PC-9 (cell line): ENCODE measurements around the gene TM9SF2. TPM values are rescaled to one million over a fixed set of nuclear protein-coding genes. Genes with fewer than 3 reads are reported as not detected.
A peak's percentile ranks its signal among the peaks of the same experiment; 100 is the strongest.

Source experiments
- BruUV-seq: library from RNA; stranded (reverse); fragments of 400-500 nt; replicated peaks from 2 replicates; lab custom pipeline; 2021; lab: Mats Ljungman, UMichigan
- CTCF ChIA-PET: fragments of 300-600 bp; sonication (Branson Sonifier 250); formaldehyde crosslinking; loops from one replicate; lab custom pipeline; 2022; ENCODE audit warnings: antibody characterized with exemption; lab: Charles Lee
- POLR2A ChIA-PET: fragments of 300-600 bp; sonication (Branson Sonifier 250); formaldehyde crosslinking; loops from one replicate; lab custom pipeline; 2022; ENCODE audit warnings: antibody characterized with exemption; ENCODE audit not compliant: unreplicated experiment; lab: Charles Lee
- DNase-seq, 2 experiments: peaks; one replicate each; pipeline versions ENCODE4 v3.0.0 to v3.0.0-alpha.2; 2015 to 2022; ENCODE audit warnings: mixed read lengths in 1 of 2
- H2AFZ ChIP-seq: fragments of 200-600 bp; sonication (generic); 2 replicates; pipeline ENCODE4 v1.8.1; 2017; ENCODE audit warnings: antibody characterized with exemption
- H3F3A ChIP-seq: fragments of 200-600 bp; sonication (generic); 2 replicates; pipeline ENCODE4 v1.8.1; 2017; ENCODE audit warnings: antibody characterized with exemption, mild to moderate bottlenecking, low read depth; ENCODE audit not compliant: insufficient read depth
- H3K27ac ChIP-seq: fragments of 200-600 bp; sonication (generic); 2 replicates; pipeline ENCODE4 v1.6.1; 2016; ENCODE audit warnings: mixed run types
- H3K27me3 ChIP-seq: fragments of 200-600 bp; sonication (generic); 2 replicates; pipeline ENCODE4 v1.6.1; 2016; ENCODE audit warnings: low read depth, mixed run types; ENCODE audit not compliant: insufficient read depth
- H3K36me3 ChIP-seq: fragments of 200-600 bp; sonication (generic); 2 replicates; pipeline ENCODE4 v1.6.1; 2016; ENCODE audit warnings: low read depth, mixed run types
- H3K4me1 ChIP-seq: fragments of 200-600 bp; sonication (generic); replicated peaks from 2 replicates; pipeline ENCODE4 v1.6.1; 2016; ENCODE audit warnings: mixed run types; ENCODE audit not compliant: insufficient read depth
- H3K4me2 ChIP-seq: fragments of 200-600 bp; sonication (generic); 2 replicates; pipeline ENCODE4 v1.6.1; 2017; ENCODE audit warnings: mixed run types
- H3K4me3 ChIP-seq: fragments of 200-600 bp; sonication (generic); 2 replicates; pipeline ENCODE4 v1.6.1; 2016; ENCODE audit warnings: mixed run types
- H3K79me2 ChIP-seq: fragments of 200-600 bp; sonication (generic); 2 replicates; pipeline ENCODE4 v1.6.1; 2017; ENCODE audit warnings: low read depth, mixed run types
- H3K9me2 ChIP-seq: fragments of 200-600 bp; sonication (generic); 2 replicates; pipeline ENCODE4 v1.8.1; 2017; ENCODE audit warnings: mild to moderate bottlenecking; ENCODE audit not compliant: insufficient read depth
- H3K9me3 ChIP-seq: fragments of 200-600 bp; sonication (generic); 2 replicates; pipeline ENCODE4 v1.8.1; 2016; ENCODE audit warnings: low read depth; ENCODE audit not compliant: insufficient read depth
- H4K20me1 ChIP-seq: fragments of 200-600 bp; sonication (generic); 2 replicates; pipeline ENCODE4 v1.8.1; 2017; ENCODE audit not compliant: insufficient read depth
- EZH2 ChIP-seq: fragments of 200-600 bp; sonication (generic); IDR thresholded peaks from 2 replicates; pipeline ENCODE4 v1.8.0; 2017; ENCODE audit warnings: antibody characterized with exemption, low read depth
- intact Hi-C: fragments of 100-400 bp; cut with micrococcal nuclease; formaldehyde crosslinking; loops from one replicate; pipeline ENCODE4 v1.10.0; 2022; ENCODE audit not compliant: unreplicated experiment
- total RNA-seq: library from RNA; stranded (reverse); gene quantifications from 2 replicates; pipeline ENCODE4 v1.2.3, GENCODE V29; 2021
- TF ChIP-seq, protein P1 (sequence below): fragments of 200-600 bp; sonication (generic); conservative IDR thresholded peaks from 2 replicates; pipeline ENCODE4 v1.6.1; 2017; ENCODE audit warnings: mixed run types, antibody characterized with exemption, mild to moderate bottlenecking, moderate library complexity

The TM9SF2 gene
- total RNA-seq, 1 experiment from 2014 or later, result 87.0 TPM

DNA sequence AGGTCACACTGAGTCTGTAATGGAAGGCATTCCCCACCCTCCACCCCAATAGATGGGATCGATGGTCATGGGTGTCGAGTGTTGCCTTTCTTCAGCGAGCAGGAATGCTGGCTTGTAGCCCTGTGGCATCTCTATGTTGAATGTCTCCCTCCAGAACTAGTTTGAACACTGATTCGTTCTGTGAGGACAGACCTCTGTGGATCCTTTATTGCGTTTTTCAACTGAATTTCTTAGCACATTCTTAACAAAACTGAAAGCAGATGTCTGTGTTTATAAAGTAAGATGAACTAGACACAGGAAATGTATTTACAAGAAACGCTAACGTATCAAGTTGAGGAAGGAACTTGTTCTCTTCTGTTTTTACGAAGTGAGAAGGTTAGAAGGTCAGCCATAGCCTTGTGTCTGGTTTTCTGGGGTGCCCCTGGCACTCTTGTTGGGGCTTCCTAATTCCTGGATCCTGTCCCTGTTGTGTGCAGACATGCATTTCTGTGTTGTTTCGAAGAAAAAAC, 36.8 kb upstream of the TM9SF2 start:
- H3K4me1 ChIP-seq, result peaks cover 26% of the 10 kb centered on the region
- no peaks in the 10 kb centered on the region for H3K27me3 ChIP-seq
- no peak overlapping the region for H2AFZ ChIP-seq
- no peaks in the 10 kb centered on the region for H3K9me2 ChIP-seq
- H3K4me2 ChIP-seq, result no peak overlapping the region
- peaks cover 18% of the 10 kb centered on the region for H3F3A ChIP-seq
- ChIA-PET CTCF (interaction anchor here (0.6 kb wide), 1 partner anchor 37 kb away, joined by 3 read pairs; the partner anchor contains the start of gene TM9SF2), POLR2A (no interaction called here)
- H3K9me3 ChIP-seq, result no peaks in the 10 kb centered on the region
- no peak overlapping the region for H3K4me3 ChIP-seq
- no TSS peak for BruUV-seq
- TF ChIP-seq EZH2, result no peak
- TF ChIP-seq, protein P1, sequence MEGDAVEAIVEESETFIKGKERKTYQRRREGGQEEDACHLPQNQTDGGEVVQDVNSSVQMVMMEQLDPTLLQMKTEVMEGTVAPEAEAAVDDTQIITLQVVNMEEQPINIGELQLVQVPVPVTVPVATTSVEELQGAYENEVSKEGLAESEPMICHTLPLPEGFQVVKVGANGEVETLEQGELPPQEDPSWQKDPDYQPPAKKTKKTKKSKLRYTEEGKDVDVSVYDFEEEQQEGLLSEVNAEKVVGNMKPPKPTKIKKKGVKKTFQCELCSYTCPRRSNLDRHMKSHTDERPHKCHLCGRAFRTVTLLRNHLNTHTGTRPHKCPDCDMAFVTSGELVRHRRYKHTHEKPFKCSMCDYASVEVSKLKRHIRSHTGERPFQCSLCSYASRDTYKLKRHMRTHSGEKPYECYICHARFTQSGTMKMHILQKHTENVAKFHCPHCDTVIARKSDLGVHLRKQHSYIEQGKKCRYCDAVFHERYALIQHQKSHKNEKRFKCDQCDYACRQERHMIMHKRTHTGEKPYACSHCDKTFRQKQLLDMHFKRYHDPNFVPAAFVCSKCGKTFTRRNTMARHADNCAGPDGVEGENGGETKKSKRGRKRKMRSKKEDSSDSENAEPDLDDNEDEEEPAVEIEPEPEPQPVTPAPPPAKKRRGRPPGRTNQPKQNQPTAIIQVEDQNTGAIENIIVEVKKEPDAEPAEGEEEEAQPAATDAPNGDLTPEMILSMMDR, result no peak
- intact Hi-C loops, result no loop called here
- no peak for DNase-seq
- H3K36me3 ChIP-seq, result no peaks in the 10 kb centered on the region
- no peak overlapping the region for H3K27ac ChIP-seq
- no peaks in the 10 kb centered on the region for H3K79me2 ChIP-seq
- no peaks in the 10 kb centered on the region for H4K20me1 ChIP-seq

DNA sequence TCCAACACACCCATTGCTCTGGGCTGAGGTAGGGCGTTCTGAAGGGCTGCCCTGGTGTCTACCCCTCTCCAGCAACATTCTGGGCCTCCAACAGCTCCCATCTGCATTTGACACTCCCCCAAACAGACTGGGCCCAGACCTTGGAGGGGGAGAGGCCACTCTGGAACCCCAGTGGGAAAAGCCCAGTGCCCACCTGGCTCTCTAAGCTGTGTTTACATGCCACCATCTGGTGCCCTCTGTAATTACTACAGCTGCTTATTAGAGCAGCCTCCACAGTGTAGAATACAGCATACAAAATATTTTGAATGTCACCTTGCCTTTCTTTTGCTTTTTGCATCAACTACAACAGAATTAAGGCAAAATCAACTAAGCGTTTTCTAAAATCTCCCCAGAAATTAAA, 35.8 kb upstream of the TM9SF2 start:
- no peaks in the 10 kb centered on the region for H4K20me1 ChIP-seq
- peaks cover 18% of the 10 kb centered on the region for H3F3A ChIP-seq
- BruUV-seq, result no TSS peak
- ChIA-PET CTCF (no interaction called here), POLR2A (no interaction called here)
- H3K9me2 ChIP-seq, result no peaks in the 10 kb centered on the region
- H3K4me2 ChIP-seq, result no peak overlapping the region
- DNase-seq, result no peak
- no peak overlapping the region for H2AFZ ChIP-seq
- no peak overlapping the region for H3K27ac ChIP-seq
- peaks cover 26% of the 10 kb centered on the region for H3K4me1 ChIP-seq
- H3K27me3 ChIP-seq, result no peaks in the 10 kb centered on the region
- no peak for TF ChIP-seq EZH2
- TF ChIP-seq, protein P1, result no peak
- intact Hi-C loops, result no loop called here
- no peaks in the 10 kb centered on the region for H3K36me3 ChIP-seq
- no peak overlapping the region for H3K4me3 ChIP-seq
- no peaks in the 10 kb centered on the region for H3K9me3 ChIP-seq
- H3K79me2 ChIP-seq, result no peaks in the 10 kb centered on the region

DNA sequence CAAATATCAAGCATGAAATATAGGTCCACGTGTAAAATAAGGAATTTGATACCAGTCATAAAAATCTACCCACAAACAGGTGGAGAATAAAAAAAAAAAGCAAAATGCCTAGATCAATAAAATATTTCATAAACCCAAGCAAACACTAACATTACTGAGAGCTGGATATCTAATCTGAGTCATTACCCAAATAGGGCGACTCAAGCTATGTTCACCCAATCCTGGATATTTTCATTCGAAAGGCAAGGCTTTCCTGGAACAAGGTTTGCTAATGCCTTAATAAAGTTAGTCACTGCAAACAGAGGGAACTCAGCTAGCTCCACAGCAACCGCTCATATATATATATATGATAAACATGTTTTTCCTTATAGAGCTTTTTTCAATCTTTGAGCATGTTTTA, 33.5 kb upstream of the TM9SF2 start:
- peaks cover 18% of the 10 kb centered on the region for H3F3A ChIP-seq
- H3K9me2 ChIP-seq, result no peaks in the 10 kb centered on the region
- 0 out of 2 replicates have a peak, but pooled peaks cover 3% of the 10 kb centered on the region for H3K9me3 ChIP-seq
- no peaks in the 10 kb centered on the region for H3K79me2 ChIP-seq
- DNase-seq, result peak in 1 of 2 experiments; percentile 97
- peaks cover 33% of the 10 kb centered on the region for H3K4me1 ChIP-seq
- H4K20me1 ChIP-seq, result no peaks in the 10 kb centered on the region
- peak overlapping the region; percentile 30 for H3K27ac ChIP-seq
- H3K27me3 ChIP-seq, result no peaks in the 10 kb centered on the region
- no TSS peak for BruUV-seq
- H3K36me3 ChIP-seq, result no peaks in the 10 kb centered on the region
- ChIA-PET CTCF (interaction anchor here (0.6 kb wide), 2 partner anchors 644 to 748 kb away, joined by 3 to 9 read pairs; no protein-coding TSS in a partner anchor), POLR2A (interaction anchor here (0.6 kb wide), 1 partner anchor 27 kb away, joined by 8 read pairs; no protein-coding TSS in a partner anchor)
- intact Hi-C loops, result no loop called here
- TF ChIP-seq, protein P1, result no peak
- no peak for TF ChIP-seq EZH2
- H3K4me3 ChIP-seq, result no peak overlapping the region
- H3K4me2 ChIP-seq, result peak overlapping the region; percentile 30
- H2AFZ ChIP-seq, result no peak overlapping the region
